ENCODE data around the gene MTFR1L.

Gene MTFR1L

GRCh38 chr1:25878690-25879089 lies 58.9 kb downstream of the MTFR1L start:
- Histone ChIP-seq H3K36me3 (ENCODE audit: control insufficient read depth, insufficient read depth, low read length) (no peaks in the 10 kb centered on the region), H3K4me1 (ENCODE audit: control insufficient read depth, insufficient read depth, low read length) (peaks cover 10% of the 10 kb centered on the region), H3K27ac (ENCODE audit: insufficient read depth, low read depth, low read length, poor library complexity, severe bottlenecking) (no peak overlapping the region), H3K4me3 (ENCODE audit: insufficient read depth, low read depth, low read length) (no peak overlapping the region), H3K27me3 (ENCODE audit: control insufficient read depth, insufficient read depth, low read length, poor library complexity, severe bottlenecking) (peaks cover 29% of the 10 kb centered on the region), H3K9me3 (ENCODE audit: control insufficient read depth, low read length) (no peaks in the 10 kb centered on the region)
- 93 to 95% methylated on average over 5 of the region's 5 CpGs for WGBS, 2 experiments

- Histone ChIP-seq H3K36me3 (ENCODE audit: control insufficient read depth, insufficient read depth, low read length) (no peaks in the 10 kb centered on the region), H3K4me1 (ENCODE audit: control insufficient read depth, insufficient read depth, low read length) (peaks cover 6% of the 10 kb centered on the region), H3K4me3 (ENCODE audit: insufficient read depth, low read depth, low read length) (no peak overlapping the region), H3K27ac (ENCODE audit: insufficient read depth, low read depth, low read length, poor library complexity, severe bottlenecking) (no peak overlapping the region), H3K27me3 (ENCODE audit: control insufficient read depth, insufficient read depth, low read length, poor library complexity, severe bottlenecking) (peaks cover 25% of the 10 kb centered on the region), H3K9me3 (ENCODE audit: control insufficient read depth, low read length) (no peaks in the 10 kb centered on the region)
- 89 to 96% methylated on average over 2 of the region's 2 CpGs for WGBS, 2 experiments
Measured at GRCh38 chr1:25879675-25880074, 59.9 kb downstream of the MTFR1L start.

GRCh38 chr1:25880518-25880917 lies 60.8 kb downstream of the MTFR1L start:
- no peaks in the 10 kb centered on the region for H3K9me3 ChIP-seq (ENCODE audit: control insufficient read depth, low read length)
- no peak overlapping the region for H3K4me3 ChIP-seq (ENCODE audit: insufficient read depth, low read depth, low read length)
- peaks cover 3% of the 10 kb centered on the region for H3K36me3 ChIP-seq (ENCODE audit: control insufficient read depth, insufficient read depth, low read length)
- WGBS, 2 experiments, result 95 to 97% methylated on average over 5 of the region's 5 CpGs
- peaks cover 20% of the 10 kb centered on the region for H3K27me3 ChIP-seq (ENCODE audit: control insufficient read depth, insufficient read depth, low read length, poor library complexity, severe bottlenecking)
- H3K4me1 ChIP-seq (ENCODE audit: control insufficient read depth, insufficient read depth, low read length), result peaks cover 3% of the 10 kb centered on the region
- no peak overlapping the region for H3K27ac ChIP-seq (ENCODE audit: insufficient read depth, low read depth, low read length, poor library complexity, severe bottlenecking)

- H3K4me3 ChIP-seq (ENCODE audit: insufficient read depth, low read depth, low read length), result no peak overlapping the region
- H3K9me3 ChIP-seq (ENCODE audit: control insufficient read depth, low read length), result no peaks in the 10 kb centered on the region
- no peak overlapping the region for H3K27ac ChIP-seq (ENCODE audit: insufficient read depth, low read depth, low read length, poor library complexity, severe bottlenecking)
- H3K4me1 ChIP-seq (ENCODE audit: control insufficient read depth, insufficient read depth, low read length), result peaks cover 3% of the 10 kb centered on the region
- H3K36me3 ChIP-seq (ENCODE audit: control insufficient read depth, insufficient read depth, low read length), result peaks cover 3% of the 10 kb centered on the region
- H3K27me3 ChIP-seq (ENCODE audit: control insufficient read depth, insufficient read depth, low read length, poor library complexity, severe bottlenecking), result peaks cover 13% of the 10 kb centered on the region
- WGBS, 2 experiments, result 93 to 95% methylated on average over 11 of the region's 11 CpGs
Measured at GRCh38 chr1:25881266-25881665, 61.5 kb downstream of the MTFR1L start.
